Middle frontal gyrus (tissue), 1 donor: Measurements from ENCODE around the gene CLCN2.

Experiments used
- DNase-seq: peaks from one replicate; pipeline ENCODE4 v3.0.0-alpha.2; 2015; ENCODE audit warnings: low spot score; ENCODE audit errors: extremely low spot score

Gene CLCN2

DNA sequence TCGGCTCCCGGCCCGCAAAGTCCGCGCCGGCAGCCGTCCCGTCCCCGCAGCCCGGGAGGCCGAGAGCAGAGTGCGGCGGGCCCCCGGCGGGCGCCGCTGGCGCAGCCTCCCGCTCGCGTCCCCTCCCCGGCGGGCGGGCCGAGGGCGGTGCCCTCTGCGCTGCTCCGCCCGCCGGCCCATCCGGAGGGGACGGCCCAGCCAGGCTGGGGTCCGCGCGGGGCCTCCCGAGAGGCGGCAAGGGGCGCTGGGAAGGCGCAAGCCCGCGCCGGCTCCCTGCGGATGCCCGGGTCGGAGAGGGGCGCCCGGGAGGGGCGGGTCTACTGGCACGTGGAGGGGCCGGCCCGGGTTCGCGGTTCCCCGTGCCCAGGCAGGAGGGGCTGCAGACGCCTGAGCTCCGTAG, at the start of gene CLCN2, which contains the start of gene POLR2H:
Gene CLCN2, minus strand, starts transcription at position 74 of the 400 bp plus-strand sequence. CDS start 126 bp downstream, outside the sequence.
Gene POLR2H, plus strand, starts transcription at position 179 of the 400 bp plus-strand sequence. CDS start 1,783 bp downstream, outside the sequence.
- DNase-seq: peak; percentile 68

DNA sequence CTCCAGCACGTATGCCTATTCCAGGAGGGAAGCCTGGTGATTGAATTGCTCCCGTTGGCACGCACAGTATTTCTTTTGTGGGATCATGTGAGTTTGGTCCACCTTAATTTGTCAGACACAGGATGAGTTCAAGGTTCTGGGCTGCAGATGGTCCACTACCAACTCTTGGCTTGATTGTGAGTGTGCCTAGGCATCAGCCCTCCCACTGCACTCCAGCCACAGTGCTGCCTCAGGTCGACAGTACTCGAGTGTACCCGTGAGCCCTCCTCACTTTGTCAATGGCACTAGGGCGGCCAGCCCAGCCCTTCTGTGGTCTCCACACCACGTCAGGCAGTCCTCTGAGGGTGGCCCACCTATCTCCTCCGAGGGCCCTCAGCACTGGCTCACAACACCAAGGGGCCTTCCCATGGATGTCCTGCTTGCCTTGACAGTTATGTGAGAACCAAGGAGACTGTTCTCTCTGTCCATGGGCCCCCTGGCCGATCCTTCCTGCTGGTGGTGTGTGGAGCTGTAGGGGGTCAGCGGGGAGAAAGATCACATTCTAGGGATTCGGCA, 48.6 kb upstream of the CLCN2 start:
- DNase-seq: no peak

DNA sequence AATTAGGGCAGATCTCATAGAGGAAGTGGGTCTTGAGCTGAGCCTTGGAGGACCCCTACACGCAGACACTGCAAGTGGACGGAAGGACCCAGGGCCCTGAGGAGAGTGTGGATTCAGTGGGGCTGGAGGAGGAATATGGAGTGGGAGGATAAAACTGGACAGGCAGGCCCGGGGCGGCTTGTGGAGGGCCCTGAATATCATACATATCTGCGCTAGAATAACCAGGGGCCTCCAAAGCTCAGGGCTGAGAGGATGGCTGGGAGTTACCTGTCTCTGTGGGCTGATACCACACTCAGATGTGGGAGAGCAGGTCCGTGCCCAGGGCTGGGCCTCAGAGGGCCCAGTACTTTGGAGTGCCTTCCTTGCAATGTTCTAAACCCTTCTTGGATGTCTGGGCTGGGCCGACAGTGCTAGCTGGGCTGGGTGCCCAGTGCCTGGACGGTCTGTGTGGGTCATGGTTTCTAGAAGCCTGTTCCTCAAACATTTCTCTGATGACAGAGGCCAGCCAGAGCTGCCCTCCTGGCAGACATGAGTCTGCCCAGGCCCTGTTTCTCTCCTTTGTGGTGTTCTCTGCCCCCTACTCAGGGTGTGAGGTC, 48.0 kb upstream of the CLCN2 start:
- no peak for DNase-seq

DNA sequence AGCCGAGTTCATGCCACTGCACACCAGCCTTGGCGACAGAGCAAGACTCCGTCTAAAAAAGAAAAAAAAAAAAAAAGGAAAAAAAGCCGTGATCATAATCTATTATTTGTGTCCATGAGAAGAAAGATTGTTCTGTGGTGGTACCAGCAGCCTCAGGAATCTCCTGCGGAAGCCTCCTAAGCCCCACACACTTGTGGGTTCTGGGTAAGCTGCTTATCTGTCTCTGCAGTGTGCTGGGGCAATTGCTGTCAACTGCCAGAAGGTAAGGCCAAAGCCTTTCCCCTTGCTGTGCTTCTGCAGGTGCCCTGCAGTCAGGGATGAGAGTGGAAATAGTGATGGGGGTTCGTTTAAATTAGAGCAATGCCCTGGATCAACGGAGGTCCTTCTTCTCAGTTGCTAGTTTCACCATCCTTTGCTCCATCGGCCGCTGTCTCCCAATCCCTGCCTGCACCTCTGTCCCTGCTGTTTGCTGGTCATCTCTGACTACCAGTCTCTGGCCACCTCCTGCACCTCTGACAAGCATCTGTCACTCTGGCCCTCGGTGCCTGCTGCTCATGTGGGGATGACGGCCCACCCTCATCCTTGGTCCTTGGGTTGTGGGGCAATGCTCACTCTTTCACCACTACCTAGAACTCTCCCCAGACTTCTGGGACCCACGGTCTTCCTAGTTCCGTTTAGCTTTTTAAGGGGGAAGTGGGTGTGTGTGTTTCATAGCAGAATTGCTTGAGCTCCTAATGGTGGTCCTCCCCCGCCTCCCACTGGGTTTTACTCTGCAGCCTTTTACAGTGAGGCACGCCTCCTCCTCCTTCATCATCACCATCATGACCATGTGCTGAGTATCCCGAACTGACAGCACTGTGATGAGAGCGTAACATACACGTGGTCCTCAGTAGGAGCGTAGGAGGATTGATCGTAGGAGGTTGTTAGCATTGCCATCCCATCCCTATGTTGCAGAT, 43.9 kb upstream of the CLCN2 start:
- no peak for DNase-seq

DNA sequence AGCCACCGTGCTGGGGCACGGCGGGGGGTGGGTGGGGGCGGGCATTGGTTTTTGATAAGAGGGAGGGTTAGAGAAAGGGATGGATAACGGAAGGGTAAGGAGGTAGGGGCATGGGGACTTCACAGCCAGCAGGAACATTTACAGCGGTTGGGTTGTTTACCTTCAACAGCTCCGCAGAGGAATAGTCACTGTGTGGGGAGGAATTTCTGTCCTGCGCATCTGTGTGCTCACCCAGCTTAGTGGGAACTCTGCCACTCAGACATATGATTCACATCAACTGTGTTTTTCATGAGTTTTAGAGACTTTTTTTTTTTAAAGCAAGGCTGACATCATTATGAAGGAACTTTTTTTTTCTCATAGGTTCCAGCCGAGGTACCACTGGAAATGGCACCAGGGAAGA, 38.0 kb upstream of the CLCN2 start:
- DNase-seq: peak; percentile 18

DNA sequence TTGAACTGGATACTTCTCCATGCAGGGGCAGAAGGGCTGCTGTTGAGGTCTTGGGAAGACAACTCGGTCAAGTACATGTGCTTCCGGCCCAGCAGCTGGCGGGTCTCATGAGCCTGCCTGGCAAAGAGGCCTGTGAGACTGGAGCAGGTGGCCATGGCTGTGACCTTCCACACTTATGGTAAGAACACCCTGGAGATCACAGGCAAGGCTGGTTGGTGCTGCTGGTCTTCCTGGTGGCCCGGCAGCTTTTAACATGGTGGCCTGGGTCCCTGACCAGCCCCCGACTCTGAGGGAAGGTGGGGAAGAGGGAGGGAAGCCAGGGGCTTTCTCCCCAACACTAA, 33.9 kb upstream of the CLCN2 start:
- no peak for DNase-seq

DNA sequence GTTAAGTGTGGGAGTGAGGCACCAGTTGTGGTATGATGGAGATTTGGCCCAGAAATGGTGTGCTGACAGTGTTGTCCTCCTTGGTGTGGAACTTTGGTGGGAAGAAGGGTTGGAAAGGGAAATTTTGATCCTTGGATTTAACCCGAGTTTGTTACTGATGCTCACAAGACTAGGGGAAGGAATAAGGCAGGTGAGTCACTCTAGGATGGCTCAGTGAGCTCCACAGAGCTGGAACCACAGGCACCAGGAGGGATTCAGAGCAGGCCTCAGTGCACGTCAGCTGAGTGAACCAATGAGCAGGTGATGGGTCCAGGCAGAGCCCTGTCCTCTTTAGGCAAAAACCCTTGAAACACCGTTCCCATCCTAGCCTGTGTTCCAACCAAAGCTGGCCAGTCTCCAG, 29.9 kb upstream of the CLCN2 start:
- no peak for DNase-seq

DNA sequence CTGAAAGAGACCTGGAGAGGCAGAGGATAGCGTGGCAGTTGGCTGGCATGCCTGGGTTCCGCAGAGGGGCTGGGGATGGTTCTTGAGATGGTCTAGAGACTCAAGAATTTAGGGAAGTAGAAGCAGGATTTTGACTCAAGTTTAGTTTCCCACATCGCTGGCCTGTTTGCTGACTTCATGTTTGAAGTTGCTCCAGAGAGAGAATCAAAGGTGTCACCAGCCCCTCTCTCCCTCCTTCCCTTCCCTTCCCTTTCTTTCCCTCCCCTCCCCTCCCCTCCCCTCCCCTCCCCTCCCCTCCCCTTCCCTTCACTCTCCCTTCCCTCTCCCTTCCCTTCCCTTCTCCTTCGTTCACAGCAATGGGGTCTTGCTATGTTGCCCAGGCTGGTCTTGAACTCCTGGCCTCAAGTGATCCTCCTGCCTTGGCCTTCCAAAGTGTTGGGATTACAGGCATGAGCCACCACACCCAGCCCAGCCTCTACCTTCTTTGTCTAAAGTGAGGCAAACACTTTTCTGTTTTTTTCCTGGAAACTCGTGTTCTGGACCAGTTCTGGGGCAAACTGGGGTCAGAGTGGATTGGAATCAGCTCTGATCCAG, 28.6 kb upstream of the CLCN2 start:
- DNase-seq: no peak

DNA sequence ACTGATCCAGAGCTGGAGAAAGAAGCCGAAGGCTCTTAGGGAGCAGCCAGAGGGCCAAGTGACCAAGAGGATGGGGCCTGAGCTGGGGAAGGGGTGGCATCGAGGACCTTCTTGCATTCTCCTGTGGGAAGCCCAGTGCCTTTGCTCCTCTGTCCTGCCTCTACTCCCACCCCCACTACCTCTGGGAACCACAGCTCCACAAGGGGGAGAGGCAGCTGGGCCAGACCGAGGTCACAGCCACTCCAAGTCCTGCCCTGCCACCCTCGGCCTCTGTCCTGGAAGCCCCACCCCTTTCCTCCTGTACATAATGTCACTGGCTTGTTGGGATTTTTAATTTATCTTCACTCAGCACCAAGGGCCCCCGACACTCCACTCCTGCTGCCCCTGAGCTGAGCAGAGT, 28.0 kb upstream of the CLCN2 start:
- no peak for DNase-seq

DNA sequence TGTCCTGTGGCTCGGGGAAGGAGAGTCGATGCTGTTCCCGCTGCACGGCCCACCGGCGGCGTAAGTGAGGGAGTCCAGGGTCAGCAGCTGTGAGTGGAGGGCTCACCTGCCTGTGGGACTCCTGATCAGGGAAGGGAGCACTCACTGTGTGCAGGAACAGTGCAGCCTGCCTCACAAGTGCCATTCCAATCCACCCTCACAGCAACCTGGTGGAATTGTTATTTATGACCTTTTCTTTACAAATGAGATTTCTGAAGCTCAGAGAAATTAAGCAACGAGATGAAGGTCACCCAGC, 27.5 kb upstream of the CLCN2 start:
- DNase-seq: no peak

DNA sequence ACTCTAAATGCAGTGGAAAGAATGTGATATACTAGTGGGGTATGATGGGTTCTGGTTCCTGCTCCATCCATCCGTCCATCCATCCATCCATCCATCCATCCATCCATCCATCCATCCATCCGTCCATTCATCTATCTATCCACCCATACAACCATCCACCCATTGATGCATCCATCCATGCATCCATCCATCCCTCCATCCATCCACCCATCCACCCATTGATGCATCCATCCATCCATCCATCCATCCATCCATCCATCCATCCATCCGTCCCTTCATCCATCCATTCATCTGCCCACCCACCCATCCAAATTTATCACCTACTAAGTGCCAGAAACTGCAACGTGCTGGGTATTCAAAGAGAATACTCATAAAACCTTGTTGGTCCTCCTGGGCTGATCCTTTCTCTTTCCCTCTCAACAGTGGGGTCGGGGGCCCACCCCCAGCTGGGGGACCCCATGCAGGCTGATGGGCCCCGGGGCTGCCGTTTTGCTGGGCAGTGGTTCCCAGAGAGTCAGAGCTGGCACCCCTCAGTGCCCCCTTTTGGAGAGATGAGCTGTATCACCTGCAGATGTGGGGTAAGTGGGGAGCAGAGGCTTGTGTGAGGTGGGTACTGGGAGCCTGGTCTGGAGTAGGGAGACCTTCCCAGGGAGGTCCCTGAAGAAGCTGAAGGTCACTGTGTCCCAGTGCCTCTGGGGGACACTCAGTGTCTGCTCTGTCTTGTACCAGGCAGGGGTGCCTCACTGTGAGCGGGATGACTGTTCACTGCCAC, 26.9 kb upstream of the CLCN2 start:
- DNase-seq: no peak

DNA sequence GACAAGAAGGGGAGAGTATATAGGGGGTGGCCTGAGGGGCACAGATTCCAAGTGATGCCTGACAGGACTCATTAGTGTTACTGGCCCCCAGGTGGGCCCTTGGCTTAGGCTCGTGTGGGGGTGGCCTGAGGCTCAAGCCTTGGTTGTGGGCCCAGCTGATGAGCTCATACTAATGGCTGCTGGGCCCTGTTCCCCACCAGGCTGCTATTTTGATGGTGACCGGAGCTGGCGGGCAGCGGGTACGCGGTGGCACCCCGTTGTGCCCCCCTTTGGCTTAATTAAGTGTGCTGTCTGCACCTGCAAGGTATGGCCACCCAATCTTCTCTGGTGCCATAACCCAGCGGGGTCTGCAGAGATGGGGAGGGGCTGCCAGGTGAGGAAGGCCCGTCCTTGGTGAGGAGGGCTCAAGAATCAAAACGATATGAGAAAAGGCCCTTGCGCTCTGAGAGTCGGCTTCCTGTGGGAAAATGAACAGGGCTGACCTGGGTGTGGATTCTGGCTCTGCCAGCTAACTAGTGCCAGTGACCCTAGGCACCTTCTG, 25.8 kb upstream of the CLCN2 start:
- no peak for DNase-seq

DNA sequence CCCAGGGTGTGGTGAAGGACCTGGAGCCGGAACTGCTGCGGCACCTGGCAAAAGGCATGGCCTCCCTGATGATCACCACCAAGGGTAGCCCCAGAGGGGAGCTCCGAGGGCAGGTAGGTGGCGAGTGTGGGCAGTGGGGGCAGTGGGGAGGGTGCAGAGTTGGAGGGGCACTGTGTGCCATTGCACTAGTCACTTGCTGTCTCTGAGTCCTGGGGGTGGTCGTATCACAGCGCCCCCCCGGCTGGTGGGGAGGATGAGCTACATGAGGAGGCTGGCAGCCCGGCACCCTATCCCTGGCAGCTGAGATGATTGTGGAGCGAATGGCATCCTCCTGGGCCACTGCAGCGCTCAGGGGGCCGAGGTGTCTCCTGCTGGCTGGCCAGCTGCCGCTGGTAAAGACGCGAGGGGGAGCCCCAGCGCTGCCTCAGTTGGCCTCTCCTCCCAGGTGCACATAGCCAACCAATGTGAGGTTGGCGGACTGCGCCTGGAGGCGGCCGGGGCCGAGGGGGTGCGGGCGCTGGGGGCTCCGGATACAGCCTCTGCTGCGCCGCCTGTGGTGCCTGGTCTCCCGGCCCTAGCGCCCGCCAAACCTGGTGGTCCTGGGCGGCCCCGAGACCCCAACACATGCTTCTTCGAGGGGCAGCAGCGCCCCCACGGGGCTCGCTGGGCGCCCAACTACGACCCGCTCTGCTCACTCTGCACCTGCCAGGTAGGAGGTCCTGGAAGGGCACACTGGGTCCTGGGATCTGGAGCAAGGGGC, 24.8 kb upstream of the CLCN2 start:
- no peak for DNase-seq

DNA sequence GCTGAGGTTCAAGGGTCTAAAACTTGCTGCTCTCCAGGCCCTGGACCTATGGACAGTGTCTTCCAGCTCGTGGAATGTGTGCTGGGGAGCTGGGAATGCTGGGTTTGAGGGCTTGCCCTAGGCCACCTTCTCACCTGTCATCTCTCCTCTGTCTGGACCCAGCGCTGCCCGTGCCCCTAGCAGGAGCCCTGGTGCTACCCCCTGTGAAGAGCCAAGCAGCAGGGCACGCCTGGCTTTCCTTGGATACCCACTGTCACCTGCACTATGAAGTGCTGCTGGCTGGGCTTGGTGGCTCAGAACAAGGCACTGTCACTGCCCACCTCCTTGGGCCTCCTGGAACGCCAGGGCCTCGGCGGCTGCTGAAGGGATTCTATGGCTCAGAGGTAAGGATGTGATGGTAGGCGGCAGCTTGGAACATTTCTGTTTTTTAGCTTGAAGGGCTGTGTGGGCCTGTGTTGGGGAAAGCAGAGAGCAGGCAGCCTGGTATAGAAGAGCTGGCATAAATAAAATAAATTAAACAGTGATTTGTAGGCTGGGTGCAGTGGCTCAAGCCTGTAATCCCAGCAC, 23.5 kb upstream of the CLCN2 start:
- DNase-seq: peak; percentile 49

DNA sequence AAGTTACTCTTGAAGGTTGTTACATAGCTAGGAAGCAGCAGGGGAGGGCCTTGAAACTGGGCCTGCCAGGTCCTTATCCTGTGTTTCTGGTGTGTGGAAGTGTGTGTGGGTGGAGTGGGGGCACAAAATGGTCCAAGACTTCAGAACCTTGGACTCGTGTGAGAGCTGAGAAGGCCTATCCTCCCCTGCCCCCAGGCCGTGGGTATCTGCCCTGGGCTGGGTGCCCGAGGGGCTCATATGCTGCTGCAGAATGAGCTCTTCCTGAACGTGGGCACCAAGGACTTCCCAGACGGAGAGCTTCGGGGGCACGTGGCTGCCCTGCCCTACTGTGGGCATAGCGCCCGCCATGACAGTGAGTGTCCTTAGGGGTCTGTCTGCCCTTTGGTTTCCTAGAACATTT, 22.9 kb upstream of the CLCN2 start:
- no peak for DNase-seq

DNA sequence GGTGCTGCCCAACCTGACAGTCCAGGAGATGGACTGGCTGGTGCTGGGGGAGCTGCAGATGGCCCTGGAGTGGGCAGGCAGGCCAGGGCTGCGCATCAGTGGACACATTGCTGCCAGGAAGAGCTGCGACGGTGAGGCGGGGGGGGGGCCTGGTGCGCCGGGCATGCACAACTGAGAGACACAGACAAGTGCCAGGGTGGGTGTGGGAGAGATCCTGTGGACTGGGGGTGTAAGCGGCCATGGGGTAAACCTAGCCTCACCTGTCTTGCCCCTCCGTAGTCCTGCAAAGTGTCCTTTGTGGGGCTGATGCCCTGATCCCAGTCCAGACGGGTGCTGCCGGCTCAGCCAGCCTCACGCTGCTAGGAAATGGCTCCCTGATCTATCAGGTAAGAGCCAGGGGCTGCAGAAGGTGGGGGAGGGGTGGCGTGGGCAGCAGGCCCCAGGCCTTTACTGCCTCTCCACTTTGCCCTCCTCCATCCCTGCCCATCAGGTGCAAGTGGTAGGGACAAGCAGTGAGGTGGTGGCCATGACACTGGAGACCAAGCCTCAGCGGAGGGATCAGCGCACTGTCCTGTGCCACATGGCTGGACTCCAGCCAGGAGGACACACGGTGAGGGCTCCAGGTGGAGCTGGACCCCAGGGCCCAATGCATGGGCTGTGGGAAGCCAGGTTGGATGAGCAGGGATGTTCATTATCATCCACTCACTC, 21.8 kb upstream of the CLCN2 start:
- DNase-seq: no peak

DNA sequence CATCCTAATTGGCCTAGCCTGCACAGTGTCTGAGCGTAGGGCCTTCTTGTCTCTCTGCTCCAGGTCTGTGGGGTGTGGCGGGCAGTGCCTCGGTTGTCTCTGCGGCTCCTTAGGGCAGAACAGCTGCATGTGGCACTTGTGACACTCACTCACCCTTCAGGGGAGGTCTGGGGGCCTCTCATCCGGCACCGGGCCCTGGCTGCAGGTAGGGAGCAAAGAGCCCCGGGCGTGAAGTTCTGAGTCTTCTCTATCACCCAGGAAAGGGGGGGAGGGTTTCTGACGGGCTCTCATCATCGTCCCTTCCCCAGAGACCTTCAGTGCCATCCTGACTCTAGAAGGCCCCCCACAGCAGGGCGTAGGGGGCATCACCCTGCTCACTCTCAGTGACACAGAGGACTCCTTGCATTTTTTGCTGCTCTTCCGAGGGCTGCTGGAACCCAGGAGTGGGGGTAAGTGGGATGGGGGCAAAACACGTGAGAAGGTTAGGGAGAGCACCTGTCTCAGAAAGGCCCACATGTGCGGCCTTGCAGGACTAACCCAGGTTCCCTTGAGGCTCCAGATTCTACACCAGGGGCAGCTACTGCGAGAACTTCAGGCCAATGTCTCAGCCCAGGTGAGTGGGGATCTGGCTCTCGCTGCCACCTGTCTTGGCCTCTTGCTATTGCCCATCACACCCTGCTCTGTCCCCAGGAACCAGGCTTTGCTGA, 21.1 kb upstream of the CLCN2 start:
- no peak for DNase-seq

DNA sequence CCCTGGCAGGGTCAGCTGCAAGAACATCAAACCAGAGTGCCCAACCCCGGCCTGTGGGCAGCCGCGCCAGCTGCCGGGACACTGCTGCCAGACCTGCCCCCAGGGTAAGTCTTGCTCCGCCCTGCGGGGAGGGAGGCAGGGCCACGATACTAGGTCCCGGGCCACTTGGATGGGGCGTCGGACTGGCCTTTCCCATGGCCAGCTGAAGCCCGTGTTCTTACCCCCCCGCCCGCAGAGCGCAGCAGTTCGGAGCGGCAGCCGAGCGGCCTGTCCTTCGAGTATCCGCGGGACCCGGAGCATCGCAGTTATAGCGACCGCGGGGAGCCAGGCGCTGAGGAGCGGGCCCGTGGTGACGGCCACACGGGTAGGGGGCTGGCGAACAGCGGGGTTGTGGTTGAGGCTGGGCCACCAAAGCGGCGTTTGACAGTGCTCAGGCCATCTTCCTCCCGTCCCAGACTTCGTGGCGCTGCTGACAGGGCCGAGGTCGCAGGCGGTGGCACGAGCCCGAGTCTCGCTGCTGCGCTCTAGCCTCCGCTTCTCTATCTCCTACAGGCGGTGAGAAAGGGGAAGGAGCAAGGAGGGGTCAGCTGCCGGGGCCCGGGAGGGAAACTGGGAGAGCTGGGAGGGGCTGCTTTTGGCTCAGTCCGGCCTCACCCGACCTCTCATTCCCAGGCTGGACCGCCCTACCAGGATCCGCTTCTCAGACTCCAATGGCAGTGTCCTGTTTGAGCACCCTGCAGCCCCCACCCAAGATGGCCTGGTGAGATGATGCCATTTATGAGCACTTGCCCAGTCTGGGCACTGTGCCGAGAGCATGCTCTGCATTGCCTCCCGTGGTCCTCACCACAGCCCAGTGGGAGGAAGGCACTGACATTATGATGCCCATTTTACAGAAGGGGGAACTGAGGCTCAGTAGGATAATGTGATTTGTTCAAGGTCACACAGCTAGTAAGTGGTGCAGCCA, 20.1 kb upstream of the CLCN2 start:
- no peak for DNase-seq
